Fibroblast of skin of abdomen (primary cell): ENCODE measurements around the gene NEU3.
A peak's percentile ranks its signal among the peaks of the same experiment; 100 is the strongest.
"Not testable (repeated sequence)": the region's sequence is repeated elsewhere in the genome, so short reads cannot be mapped to it uniquely, and the experiment has no call there.

Experiments
- DNase-seq: peaks from one replicate; pipeline ENCODE4 v3.0.0-alpha.2; 2013

NEU3 gene

GRCh38 chr11:74984730-74985129 is 4.0 kb upstream of the NEU3 start:
- DNase-seq, result no peak

GRCh38 chr11:74989260-74989638 is 516 bp downstream of the NEU3 start:
- DNase-seq, result peak; percentile 5

GRCh38 chr11:74990150-74990549 is 1.4 kb downstream of the NEU3 start:
- DNase-seq, result not testable (repeated sequence)

- no peak for DNase-seq
Observed at GRCh38 chr11:74990941-74991340, 2.2 kb downstream of the NEU3 start.

GRCh38 chr11:74992852-74993251 is 4.1 kb downstream of the NEU3 start:
- no peak for DNase-seq

GRCh38 chr11:75000975-75001354 is 12.2 kb downstream of the NEU3 start:
- DNase-seq, result no peak

GRCh38 chr11:75001686-75002085 is 13.0 kb downstream of the NEU3 start:
- no peak for DNase-seq

- DNase-seq, result no peak
Observed at GRCh38 chr11:75002516-75002915, 13.8 kb downstream of the NEU3 start.

GRCh38 chr11:75004215-75004614 is 15.5 kb downstream of the NEU3 start:
- no peak for DNase-seq

GRCh38 chr11:75011357-75011756 is 22.6 kb downstream of the NEU3 start:
- no peak for DNase-seq

- no peak for DNase-seq
Observed at GRCh38 chr11:75011872-75012271, 23.1 kb downstream of the NEU3 start.

- DNase-seq, result peak; percentile 35
Observed at GRCh38 chr11:75013051-75013450, 24.3 kb downstream of the NEU3 start.

GRCh38 chr11:75014129-75014528 is 25.4 kb downstream of the NEU3 start:
- peak; percentile 79 for DNase-seq

GRCh38 chr11:75019200-75019599 is 30.5 kb downstream of the NEU3 start:
- DNase-seq, result not testable (repeated sequence)

GRCh38 chr11:75020328-75020727 is 31.6 kb downstream of the NEU3 start:
- not testable (repeated sequence) for DNase-seq

GRCh38 chr11:75022296-75022695 is 33.6 kb downstream of the NEU3 start:
- no peak for DNase-seq

- peak; percentile 74 for DNase-seq
Observed at GRCh38 chr11:75022759-75023396, 34.1 kb downstream of the NEU3 start.

- no peak for DNase-seq
Observed at GRCh38 chr11:75023446-75024067, 34.8 kb downstream of the NEU3 start.

GRCh38 chr11:75024068-75024449 is 35.3 kb downstream of the NEU3 start:
- no peak for DNase-seq

GRCh38 chr11:75024764-75025211 is 36.1 kb downstream of the NEU3 start:
- DNase-seq, result no peak

GRCh38 chr11:75025561-75025960 is 36.8 kb downstream of the NEU3 start:
- no peak for DNase-seq

GRCh38 chr11:75028321-75028720 is 39.6 kb downstream of the NEU3 start:
- DNase-seq, result no peak

- no peak for DNase-seq
Observed at GRCh38 chr11:75028724-75029123, 40.0 kb downstream of the NEU3 start.

- DNase-seq, result peak; percentile 29
Observed at GRCh38 chr11:75029836-75030631, 41.3 kb downstream of the NEU3 start.
